ENCODE results near the gene NR3C2. TPM values are rescaled to one million over a fixed set of nuclear protein-coding genes. Genes with fewer than 3 reads are reported as not detected.
"Not testable (repeated sequence)": the region's sequence is repeated elsewhere in the genome, so short reads cannot be mapped to it uniquely, and the experiment has no call there.

The NR3C2 gene
- total RNA-seq, 1 donor from 2014 or later, result 2.7 TPM

DNA sequence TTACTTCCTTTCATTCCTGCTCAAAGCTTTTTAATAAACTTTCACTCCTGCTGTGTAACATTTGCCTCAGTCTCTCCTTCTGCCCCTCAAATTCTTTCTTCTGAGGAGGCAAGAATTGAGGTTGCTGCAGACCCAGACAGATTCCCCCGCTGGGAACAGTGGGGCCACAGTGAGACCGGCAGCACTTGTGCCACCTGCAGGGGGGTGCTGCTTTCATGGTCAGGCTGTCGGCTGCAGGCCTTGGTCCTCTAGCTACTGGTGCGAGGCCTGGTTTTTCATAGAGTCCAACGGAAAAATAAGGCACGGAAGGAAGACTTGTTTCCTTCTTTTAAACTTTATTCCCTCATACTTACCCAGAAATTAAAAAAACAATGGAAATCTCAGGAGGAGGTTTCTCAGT lies 296.7 kb downstream of the NR3C2 start:
- Mint-ChIP-seq H3K36me3 (ENCODE audit: insufficient read depth) (no peaks in the 10 kb centered on the region), H3K4me1 (ENCODE audit: low read depth) (no peaks in the 10 kb centered on the region), H3K27ac (no peak overlapping the region), H3K4me3 (ENCODE audit: low read depth) (no peak overlapping the region), H3K27me3 (no peaks in the 10 kb centered on the region), H3K9me3 (ENCODE audit: low read depth) (no peaks in the 10 kb centered on the region)
- DNase-seq (ENCODE audit: low spot score, unreplicated experiment), result no peak
- TF ChIP-seq, protein P1, sequence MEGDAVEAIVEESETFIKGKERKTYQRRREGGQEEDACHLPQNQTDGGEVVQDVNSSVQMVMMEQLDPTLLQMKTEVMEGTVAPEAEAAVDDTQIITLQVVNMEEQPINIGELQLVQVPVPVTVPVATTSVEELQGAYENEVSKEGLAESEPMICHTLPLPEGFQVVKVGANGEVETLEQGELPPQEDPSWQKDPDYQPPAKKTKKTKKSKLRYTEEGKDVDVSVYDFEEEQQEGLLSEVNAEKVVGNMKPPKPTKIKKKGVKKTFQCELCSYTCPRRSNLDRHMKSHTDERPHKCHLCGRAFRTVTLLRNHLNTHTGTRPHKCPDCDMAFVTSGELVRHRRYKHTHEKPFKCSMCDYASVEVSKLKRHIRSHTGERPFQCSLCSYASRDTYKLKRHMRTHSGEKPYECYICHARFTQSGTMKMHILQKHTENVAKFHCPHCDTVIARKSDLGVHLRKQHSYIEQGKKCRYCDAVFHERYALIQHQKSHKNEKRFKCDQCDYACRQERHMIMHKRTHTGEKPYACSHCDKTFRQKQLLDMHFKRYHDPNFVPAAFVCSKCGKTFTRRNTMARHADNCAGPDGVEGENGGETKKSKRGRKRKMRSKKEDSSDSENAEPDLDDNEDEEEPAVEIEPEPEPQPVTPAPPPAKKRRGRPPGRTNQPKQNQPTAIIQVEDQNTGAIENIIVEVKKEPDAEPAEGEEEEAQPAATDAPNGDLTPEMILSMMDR (IDR thresholded peaks at IDR 0.05; ENCODE audit: unreplicated experiment), result no peak

DNA sequence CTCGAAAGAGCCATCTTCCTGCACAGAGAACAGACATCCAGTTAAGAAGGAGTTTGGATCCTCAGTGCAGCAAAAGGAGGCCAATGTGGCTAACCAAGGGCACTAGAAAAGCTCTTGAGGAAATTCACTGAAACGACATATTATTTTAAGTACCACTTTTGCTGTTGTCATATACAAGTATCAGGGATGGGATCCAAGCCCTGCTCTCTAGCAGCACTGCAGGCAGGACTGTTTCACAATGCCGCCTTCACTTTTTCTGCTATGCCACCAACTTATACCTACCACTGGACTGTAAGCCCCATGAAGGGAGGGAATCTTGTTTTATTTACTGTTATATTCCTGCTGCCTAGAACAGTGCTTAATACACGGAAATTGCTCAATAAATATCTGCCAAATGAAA lies 299.0 kb downstream of the NR3C2 start:
- TF ChIP-seq, protein P1 (IDR thresholded peaks at IDR 0.05; ENCODE audit: unreplicated experiment), result no peak
- Mint-ChIP-seq H3K4me1 (ENCODE audit: low read depth) (no peaks in the 10 kb centered on the region), H3K27ac (no peak overlapping the region), H3K4me3 (ENCODE audit: low read depth) (no peak overlapping the region), H3K27me3 (no peaks in the 10 kb centered on the region), H3K36me3 (ENCODE audit: insufficient read depth) (no peaks in the 10 kb centered on the region), H3K9me3 (ENCODE audit: low read depth) (no peaks in the 10 kb centered on the region)
- no peak for DNase-seq (ENCODE audit: low spot score, unreplicated experiment)

DNA sequence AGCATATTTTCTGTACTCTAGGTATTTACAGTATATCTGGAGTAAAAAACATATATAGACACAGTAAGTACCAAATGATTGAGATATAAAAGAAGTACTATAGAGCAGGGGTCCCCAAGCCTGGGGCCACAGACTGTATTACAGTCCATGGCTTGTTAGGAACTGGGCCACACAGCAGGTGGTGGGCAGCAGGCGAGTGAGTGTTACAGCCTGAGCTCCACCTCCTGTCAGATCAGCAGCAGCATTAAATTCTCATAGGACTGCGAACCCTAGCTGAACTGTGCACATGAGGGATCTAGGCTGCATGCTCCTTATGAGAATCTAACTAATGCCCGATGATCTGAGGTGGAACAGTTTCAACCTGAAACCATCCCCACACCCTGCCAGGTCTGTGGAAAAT lies 300.7 kb downstream of the NR3C2 start:
- no peaks in the 10 kb centered on the region for H3K9me3 Mint-ChIP-seq (ENCODE audit: low read depth)
- H3K27me3 Mint-ChIP-seq, result no peaks in the 10 kb centered on the region
- H3K36me3 Mint-ChIP-seq (ENCODE audit: insufficient read depth), result no peaks in the 10 kb centered on the region
- H3K4me3 Mint-ChIP-seq (ENCODE audit: low read depth), result no peak overlapping the region
- no peaks in the 10 kb centered on the region for H3K4me1 Mint-ChIP-seq (ENCODE audit: low read depth)
- H3K27ac Mint-ChIP-seq, result no peak overlapping the region
- TF ChIP-seq, protein P1 (IDR thresholded peaks at IDR 0.05; ENCODE audit: unreplicated experiment), result no peak
- no peak for DNase-seq (ENCODE audit: low spot score, unreplicated experiment)

DNA sequence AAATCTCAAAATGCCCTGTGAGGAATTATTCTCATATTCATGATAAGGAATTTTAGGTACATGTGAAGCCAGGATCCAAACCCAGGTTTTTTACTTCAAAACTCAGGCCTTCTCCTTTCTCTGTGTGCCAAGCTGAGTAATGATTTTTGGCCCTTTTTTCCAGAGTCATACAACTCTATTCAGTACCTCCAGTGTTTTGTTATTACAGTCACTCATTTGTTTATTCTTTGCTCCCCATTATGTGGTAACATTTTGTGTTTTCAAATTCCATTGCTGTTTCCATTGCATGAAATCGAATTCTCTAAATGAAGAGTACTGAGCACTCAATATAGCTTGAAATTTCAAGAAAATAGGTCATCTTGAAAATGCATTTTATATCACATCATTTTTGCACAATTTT lies 315.4 kb downstream of the NR3C2 start:
- DNase-seq (ENCODE audit: low spot score, unreplicated experiment), result no peak
- H3K27me3 Mint-ChIP-seq, result no peaks in the 10 kb centered on the region
- H3K27ac Mint-ChIP-seq, result no peak overlapping the region
- TF ChIP-seq, protein P1 (IDR thresholded peaks at IDR 0.05; ENCODE audit: unreplicated experiment), result no peak
- H3K9me3 Mint-ChIP-seq (ENCODE audit: low read depth), result peaks cover 27% of the 10 kb centered on the region
- H3K4me1 Mint-ChIP-seq (ENCODE audit: low read depth), result peaks cover 6% of the 10 kb centered on the region
- H3K4me3 Mint-ChIP-seq (ENCODE audit: low read depth), result no peak overlapping the region
- H3K36me3 Mint-ChIP-seq (ENCODE audit: insufficient read depth), result peaks cover 9% of the 10 kb centered on the region

DNA sequence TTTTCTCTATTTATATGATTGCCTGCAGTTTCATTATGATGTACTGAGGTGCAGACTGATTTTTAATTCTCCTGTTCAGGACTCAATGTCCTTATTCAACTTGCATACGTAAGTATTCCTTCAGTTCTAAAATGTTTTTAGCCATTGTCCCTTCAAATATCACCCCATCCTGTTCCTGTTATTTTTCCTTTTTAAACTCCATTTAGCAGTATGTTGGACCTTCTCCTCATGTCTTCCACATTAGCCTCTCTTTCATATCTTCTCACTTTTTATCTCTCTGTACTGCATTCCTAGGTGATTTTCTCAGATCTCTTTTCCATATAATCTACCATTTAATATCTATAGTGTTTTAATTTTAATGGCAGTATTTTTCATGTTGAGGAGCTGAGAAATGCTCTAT lies 317.7 kb downstream of the NR3C2 start:
- peaks cover 9% of the 10 kb centered on the region for H3K36me3 Mint-ChIP-seq (ENCODE audit: insufficient read depth)
- no peak overlapping the region for H3K4me3 Mint-ChIP-seq (ENCODE audit: low read depth)

DNA sequence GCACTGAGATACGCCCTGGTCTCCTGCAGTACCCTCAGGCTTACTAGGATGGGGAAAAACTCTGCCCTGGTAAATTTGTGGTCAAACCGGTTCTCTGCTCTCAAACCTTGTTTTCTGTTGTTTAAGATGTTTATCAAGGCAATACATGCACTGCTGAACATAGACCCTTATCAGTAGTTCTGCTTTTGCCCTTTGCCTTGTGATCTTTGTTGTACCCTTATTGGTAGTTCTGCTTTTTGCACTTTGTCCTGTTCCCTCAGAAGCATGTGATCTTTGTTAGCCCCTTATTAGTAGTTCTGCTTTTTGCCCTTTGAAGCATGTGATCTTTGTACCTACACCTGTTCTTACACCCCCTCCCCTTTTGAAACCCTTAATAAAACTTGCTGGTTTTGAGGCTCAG lies 319.1 kb downstream of the NR3C2 start:
- H3K27ac Mint-ChIP-seq; H3K4me1 Mint-ChIP-seq (ENCODE audit: low read depth); H3K36me3 Mint-ChIP-seq (ENCODE audit: insufficient read depth); DNase-seq (ENCODE audit: low spot score, unreplicated experiment); H3K4me3 Mint-ChIP-seq (ENCODE audit: low read depth); H3K27me3 Mint-ChIP-seq: not testable (repeated sequence)
- H3K9me3 Mint-ChIP-seq (ENCODE audit: low read depth), result peaks cover 27% of the 10 kb centered on the region

More for the DNA sequence above, 317.7 kb downstream of the NR3C2 start:
- DNase-seq (ENCODE audit: low spot score, unreplicated experiment), result no peak
- H3K27me3 Mint-ChIP-seq, result no peaks in the 10 kb centered on the region
- H3K9me3 Mint-ChIP-seq (ENCODE audit: low read depth), result peaks cover 27% of the 10 kb centered on the region
- TF ChIP-seq, protein P1 (IDR thresholded peaks at IDR 0.05; ENCODE audit: unreplicated experiment), result no peak
- no peak overlapping the region for H3K27ac Mint-ChIP-seq
- peaks cover 6% of the 10 kb centered on the region for H3K4me1 Mint-ChIP-seq (ENCODE audit: low read depth)
